Astrocyte (in vitro differentiated cells and primary cell): ENCODE data around the gene SMIM36. TPM values are rescaled to one million over a fixed set of nuclear protein-coding genes. Genes with fewer than 3 reads are reported as not detected.
A peak's percentile ranks its signal among the peaks of the same experiment; 100 is the strongest.

Experiments used
- DNase-seq: peaks from one replicate; pipeline ENCODE4 v3.0.0-alpha.2; 2010; ENCODE audit warnings: low read depth
- FAIRE-seq: peaks from 2 replicates; lab custom pipeline; 2011; peaks lifted over from hg19 to GRCh38; lab: Jason Lieb, UNC
- H2AFZ ChIP-seq: 2 replicates; pipeline ENCODE4 v1.6.0; 2012; ENCODE audit warnings: low read depth, low read length, inconsistent platforms
- H3K27ac ChIP-seq: 2 replicates; pipeline ENCODE4 v1.5.1; 2011; ENCODE audit warnings: low read depth, low read length, inconsistent platforms
- H3K27me3 ChIP-seq: 2 replicates; pipeline ENCODE4 v1.6.0; 2011; ENCODE audit warnings: low read length, inconsistent platforms; ENCODE audit not compliant: insufficient read depth
- H3K36me3 ChIP-seq: 2 replicates; pipeline ENCODE4 v1.5.1; 2011; ENCODE audit warnings: low read length, inconsistent platforms; ENCODE audit not compliant: insufficient read depth
- H3K4me1 ChIP-seq: 2 replicates; pipeline ENCODE4 v1.5.1; 2011; ENCODE audit warnings: low read length, inconsistent platforms; ENCODE audit not compliant: insufficient read depth
- H3K4me2 ChIP-seq: 2 replicates; pipeline ENCODE4 v1.6.0; 2012; ENCODE audit warnings: low read length, inconsistent platforms
- H3K4me3 ChIP-seq: 2 replicates; pipeline ENCODE4 v1.5.1; 2011; ENCODE audit warnings: low read depth, mild to moderate bottlenecking, low read length, inconsistent platforms; ENCODE audit not compliant: insufficient read depth
- H3K79me2 ChIP-seq: 2 replicates; pipeline ENCODE4 v1.6.0; 2012; ENCODE audit warnings: mild to moderate bottlenecking, low read length, inconsistent platforms; ENCODE audit not compliant: insufficient read depth
- H3K9ac ChIP-seq: 2 replicates; pipeline ENCODE4 v1.6.0; 2012; ENCODE audit warnings: mild to moderate bottlenecking, low read length, inconsistent platforms
- H3K9me3 ChIP-seq: 2 replicates; pipeline ENCODE4 v1.5.1; 2012; ENCODE audit warnings: low read depth, mild to moderate bottlenecking, low read length, inconsistent platforms; ENCODE audit not compliant: insufficient read depth
- H4K20me1 ChIP-seq: 2 replicates; pipeline ENCODE4 v1.6.0; 2012; ENCODE audit warnings: low read length, inconsistent platforms; ENCODE audit not compliant: insufficient read depth
- H3K27ac Mint-ChIP-seq: one replicate; pipeline ENCODE4 v1.8.0; 2021; ENCODE audit warnings: mild to moderate bottlenecking, mixed read lengths; ENCODE audit not compliant: unreplicated experiment
- H3K27me3 Mint-ChIP-seq: one replicate; pipeline ENCODE4 v1.8.0; 2021; ENCODE audit warnings: low read depth, mixed read lengths; ENCODE audit not compliant: unreplicated experiment
- H3K36me3 Mint-ChIP-seq: one replicate; pipeline ENCODE4 v1.8.0; 2021; ENCODE audit warnings: low read depth, mixed read lengths; ENCODE audit not compliant: unreplicated experiment
- H3K4me1 Mint-ChIP-seq: one replicate; pipeline ENCODE4 v1.8.0; 2021; ENCODE audit warnings: low read depth, mixed read lengths; ENCODE audit not compliant: unreplicated experiment
- H3K4me3 Mint-ChIP-seq: one replicate; pipeline ENCODE4 v1.8.0; 2021; ENCODE audit warnings: mild to moderate bottlenecking, moderate library complexity, mixed read lengths; ENCODE audit not compliant: unreplicated experiment
- H3K9me3 Mint-ChIP-seq: one replicate; pipeline ENCODE4 v1.8.0; 2021; ENCODE audit warnings: mild to moderate bottlenecking, mixed read lengths; ENCODE audit not compliant: unreplicated experiment
- CTCF ChIP-seq: IDR thresholded peaks from 2 replicates; pipeline ENCODE4 v1.5.1; 2011; ENCODE audit warnings: low read depth, mild to moderate bottlenecking, inconsistent platforms, low read length, moderate library complexity; ENCODE audit not compliant: insufficient read depth
- EZH2 ChIP-seq: IDR thresholded peaks from 2 replicates; pipeline ENCODE4 v1.6.1; 2012; ENCODE audit warnings: mild to moderate bottlenecking, low read length, inconsistent platforms; ENCODE audit not compliant: insufficient read depth
- total RNA-seq: library from RNA; stranded (reverse); gene quantifications from 2 replicates; pipeline ENCODE4 v1.2.1, GENCODE V29; 2021

SMIM36 gene
- total RNA-seq, 1 donor from 2014 or later: not detected

DNA sequence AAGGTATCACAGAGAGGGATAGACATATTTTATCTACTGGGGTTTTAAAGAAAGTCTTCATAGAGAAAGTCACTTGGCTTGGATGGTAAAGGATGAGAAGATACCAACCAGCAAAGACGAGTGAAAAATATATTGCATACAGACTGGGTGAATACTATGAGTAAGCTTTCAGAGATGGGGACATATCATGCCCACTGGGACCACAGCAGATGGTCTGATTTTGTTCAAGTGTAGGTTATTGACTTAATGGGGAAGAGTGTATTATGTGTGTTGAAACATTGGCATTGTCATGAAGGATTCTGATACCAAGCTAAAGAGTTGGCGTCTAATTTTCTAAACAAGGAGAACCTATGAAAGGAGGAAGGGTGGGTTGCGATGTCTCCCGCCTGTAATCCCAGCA lies 75.8 kb downstream of the SMIM36 start:
- Histone ChIP-seq H4K20me1 (no peaks in the 10 kb centered on the region), H3K4me2 (no peak overlapping the region), H3K36me3 (no peaks in the 10 kb centered on the region), H3K4me1 (no peaks in the 10 kb centered on the region), H3K79me2 (no peaks in the 10 kb centered on the region), H3K27ac (no peak overlapping the region), H2AFZ (no peak overlapping the region), H3K9ac (no peak overlapping the region), H3K27me3 (peaks cover 3% of the 10 kb centered on the region), H3K9me3 (no peaks in the 10 kb centered on the region), H3K4me3 (no peak overlapping the region)
- H3K9me3 Mint-ChIP-seq: peaks cover 2% of the 10 kb centered on the region
- H3K27ac Mint-ChIP-seq: no peak overlapping the region
- TF ChIP-seq EZH2 (no peak), CTCF (no peak)
- no peaks in the 10 kb centered on the region for H3K27me3 Mint-ChIP-seq
- H3K36me3 Mint-ChIP-seq: no peaks in the 10 kb centered on the region
- peaks cover 18% of the 10 kb centered on the region for H3K4me1 Mint-ChIP-seq
- FAIRE-seq (no peak), DNase-seq (no peak)
- H3K4me3 Mint-ChIP-seq: no peak overlapping the region

DNA sequence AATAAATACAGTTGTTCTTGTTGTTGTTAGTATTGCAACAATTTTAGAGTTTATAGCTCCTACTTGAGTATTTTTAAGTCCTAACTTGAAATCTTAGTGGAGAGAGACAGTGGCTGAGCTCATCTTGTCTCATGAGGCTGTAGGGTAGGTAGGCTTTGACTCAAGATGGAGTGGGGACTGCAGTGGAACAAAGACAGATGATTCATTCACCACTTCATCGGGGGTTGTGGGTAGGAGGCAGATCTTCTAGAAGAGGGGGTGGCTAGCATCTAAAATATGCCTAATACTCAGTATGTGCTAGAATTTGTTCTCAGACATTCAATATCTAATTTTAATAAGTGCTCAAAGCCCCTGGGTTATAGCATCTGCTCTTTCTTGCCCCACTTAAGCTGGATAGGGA lies 76.5 kb downstream of the SMIM36 start:
- DNase-seq (no peak), FAIRE-seq (no peak)
- Histone ChIP-seq H3K4me2 (no peak overlapping the region), H3K79me2 (no peaks in the 10 kb centered on the region), H2AFZ (no peak overlapping the region), H3K36me3 (no peaks in the 10 kb centered on the region), H4K20me1 (no peaks in the 10 kb centered on the region), H3K9me3 (no peaks in the 10 kb centered on the region), H3K4me3 (no peak overlapping the region), H3K27me3 (no peaks in the 10 kb centered on the region), H3K4me1 (no peaks in the 10 kb centered on the region), H3K9ac (no peak overlapping the region), H3K27ac (no peak overlapping the region)
- H3K27ac Mint-ChIP-seq: no peak overlapping the region
- peaks cover 18% of the 10 kb centered on the region for H3K4me1 Mint-ChIP-seq
- peaks cover 2% of the 10 kb centered on the region for H3K9me3 Mint-ChIP-seq
- TF ChIP-seq EZH2 (no peak), CTCF (no peak)
- H3K27me3 Mint-ChIP-seq: no peaks in the 10 kb centered on the region
- H3K36me3 Mint-ChIP-seq: no peaks in the 10 kb centered on the region
- H3K4me3 Mint-ChIP-seq: no peak overlapping the region

DNA sequence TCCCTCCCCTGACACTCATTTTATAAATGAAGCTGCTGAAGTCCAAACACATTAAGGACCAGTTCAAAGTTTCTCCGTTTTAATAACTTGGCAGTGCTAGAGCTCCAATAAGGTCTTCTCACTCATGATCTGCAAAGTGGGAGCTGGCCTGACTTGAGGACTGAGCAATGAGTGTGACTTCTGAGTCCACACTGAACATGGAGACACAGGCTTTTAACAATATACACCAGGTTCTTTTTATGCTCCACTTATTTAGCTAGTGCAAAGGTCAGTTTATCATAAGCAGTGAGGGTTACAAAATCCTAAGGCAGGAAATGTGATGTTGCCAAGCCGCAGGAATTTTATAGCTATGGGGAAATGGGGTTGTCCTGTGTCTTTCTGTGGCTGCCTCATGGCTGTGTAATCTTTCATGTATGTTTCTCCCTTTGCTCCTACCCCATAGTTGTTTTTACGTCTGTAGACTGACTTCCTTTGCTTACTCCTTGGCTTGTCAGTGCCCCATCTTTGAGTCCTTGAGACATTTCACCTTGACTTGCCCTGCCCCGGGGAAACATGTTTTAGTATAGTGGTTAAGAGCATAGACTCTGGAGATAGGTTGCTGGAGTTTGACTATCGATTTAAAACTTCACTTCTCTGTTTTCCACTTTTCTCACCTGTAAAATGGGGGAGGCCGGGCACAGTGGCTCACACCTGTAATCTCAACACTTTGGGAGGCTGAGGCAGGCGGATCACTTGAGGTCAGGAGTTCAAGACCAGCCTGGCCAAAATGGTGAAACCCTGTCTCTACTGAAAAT lies 77.4 kb downstream of the SMIM36 start:
- peaks cover 16% of the 10 kb centered on the region for H3K4me1 Mint-ChIP-seq
- H3K4me2 ChIP-seq: peak overlapping the region; percentile 35

More for the DNA sequence above, 77.4 kb downstream of the SMIM36 start:
- no peaks in the 10 kb centered on the region for H3K36me3 ChIP-seq
- H3K4me3 ChIP-seq: no peak overlapping the region
- no peak overlapping the region for H3K27ac ChIP-seq
- peak overlapping the region; percentile 35 for H3K27ac Mint-ChIP-seq
- H3K27me3 ChIP-seq: no peaks in the 10 kb centered on the region
- H3K9me3 Mint-ChIP-seq: peaks cover 2% of the 10 kb centered on the region
- no peaks in the 10 kb centered on the region for H4K20me1 ChIP-seq
- peak; percentile 85 for DNase-seq
- H3K36me3 Mint-ChIP-seq: no peaks in the 10 kb centered on the region
- H3K9ac ChIP-seq: no peak overlapping the region
- no peak for TF ChIP-seq EZH2
- no peak for TF ChIP-seq CTCF
- no peaks in the 10 kb centered on the region for H3K27me3 Mint-ChIP-seq
- no peaks in the 10 kb centered on the region for H3K4me1 ChIP-seq
- no peaks in the 10 kb centered on the region for H3K79me2 ChIP-seq
- H2AFZ ChIP-seq: no peak overlapping the region
- no peak overlapping the region for H3K4me3 Mint-ChIP-seq
- FAIRE-seq: peak; percentile 29
- H3K9me3 ChIP-seq: no peaks in the 10 kb centered on the region
